Measurements from ENCODE around the gene TRAPPC10.

GRCh38 chr21:43978060-43978459 lies 34.0 kb upstream of the TRAPPC10 start:
- TF ChIP-seq CTCF (IDR thresholded peaks at IDR 0.05) (no peak), POLR2A (IDR thresholded peaks at IDR 0.05) (no peak)

All from lower leg skin (tissue), 3 donors.